ENCODE measurements around the gene SLC35A1. TPM values are rescaled to one million over a fixed set of nuclear protein-coding genes. Genes with fewer than 3 reads are reported as not detected.

The SLC35A1 gene
- total and polyA plus RNA-seq, 5 donors = 13.1 to 18.0 (median 16.8) TPM

GRCh38 chr6:87553159-87553765 lies 80.5 kb downstream of the SLC35A1 start:
- no peaks in the 10 kb centered on the region for H3K9me3 ChIP-seq (ENCODE audit: control insufficient read depth, low read length)
- no peak for DNase-seq
- no peak overlapping the region for H3K4me3 ChIP-seq (ENCODE audit: low read length)
- no peak for ATAC-seq
- H3K27ac ChIP-seq (ENCODE audit: low read length) = no peak overlapping the region
- intact Hi-C loops (cut with DNase I) = no loop called here
- H3K4me1 ChIP-seq (ENCODE audit: control insufficient read depth, insufficient read depth, low read length) = no peaks in the 10 kb centered on the region
- 92% methylated on average over 4 of the region's 4 CpGs for WGBS
- no peaks in the 10 kb centered on the region for H3K27me3 ChIP-seq (ENCODE audit: control insufficient read depth, insufficient read depth)

- intact Hi-C loops (cut with DNase I) = no loop called here
- H3K4me1 ChIP-seq (ENCODE audit: control insufficient read depth, insufficient read depth, low read length) = no peaks in the 10 kb centered on the region
- DNase-seq (no peak), ATAC-seq (no peak)
- no peaks in the 10 kb centered on the region for H3K27me3 ChIP-seq (ENCODE audit: control insufficient read depth, insufficient read depth)
- no peak overlapping the region for H3K27ac ChIP-seq (ENCODE audit: low read length)
- no peaks in the 10 kb centered on the region for H3K9me3 ChIP-seq (ENCODE audit: control insufficient read depth, low read length)
- H3K4me3 ChIP-seq (ENCODE audit: low read length) = no peak overlapping the region
Measured at GRCh38 chr6:87555506-87555905, 82.7 kb downstream of the SLC35A1 start.

GRCh38 chr6:87558446-87558845 lies 85.7 kb downstream of the SLC35A1 start:
- Histone ChIP-seq H3K27ac (ENCODE audit: low read length) (no peak overlapping the region), H3K4me3 (ENCODE audit: low read length) (no peak overlapping the region), H3K9me3 (ENCODE audit: control insufficient read depth, low read length) (no peaks in the 10 kb centered on the region), H3K27me3 (ENCODE audit: control insufficient read depth, insufficient read depth) (no peaks in the 10 kb centered on the region), H3K4me1 (ENCODE audit: control insufficient read depth, insufficient read depth, low read length) (no peaks in the 10 kb centered on the region)
- intact Hi-C loops (cut with DNase I) = no loop called here
- no peak for DNase-seq
- ATAC-seq = no peak

- WGBS = 72% methylated on average over 1 of the region's 1 CpG
- intact Hi-C loops (cut with DNase I) = no loop called here
- Histone ChIP-seq H3K27me3 (ENCODE audit: control insufficient read depth, insufficient read depth) (no peaks in the 10 kb centered on the region), H3K4me1 (ENCODE audit: control insufficient read depth, insufficient read depth, low read length) (peaks cover 2% of the 10 kb centered on the region), H3K4me3 (ENCODE audit: low read length) (no peak overlapping the region), H3K27ac (ENCODE audit: low read length) (no peak overlapping the region), H3K9me3 (ENCODE audit: control insufficient read depth, low read length) (no peaks in the 10 kb centered on the region)
- no peak for ATAC-seq
- DNase-seq = no peak
Measured at GRCh38 chr6:87561017-87561416, 88.2 kb downstream of the SLC35A1 start.

Other genes starting within 250 kb of the SLC35A1 start
- 10 to 100 TPM; 10.6 to 21.7 (median 16.5) TPM for gene SMIM8, start 150.4 kb upstream of the SLC35A1 start, total RNA-seq
- 11.3 TPM for gene SMIM8, start 150.4 kb upstream of the SLC35A1 start, polyA plus RNA-seq
- not detected for gene GJB7, start 143.7 kb upstream of the SLC35A1 start, total RNA-seq
- not detected for gene GJB7, start 143.7 kb upstream of the SLC35A1 start, polyA plus RNA-seq
- gene C6orf163, start 128.2 kb upstream of the SLC35A1 start, total RNA-seq = 1 to 10 TPM; 2.0 to 4.3 (median 2.5) TPM
- 1.6 TPM for gene C6orf163, start 128.2 kb upstream of the SLC35A1 start, polyA plus RNA-seq
- under 1 TPM in 3 of 4 donors, not detected in 1; 0.31 to 0.60 (median 0.50) TPM for gene CFAP206, start 65.0 kb upstream of the SLC35A1 start, total RNA-seq
- gene CFAP206, start 65.0 kb upstream of the SLC35A1 start, polyA plus RNA-seq = 0.14 TPM
- 10 to 100 TPM; 18.0 to 26.0 (median 21.0) TPM for gene RARS2, start 117.0 kb downstream of the SLC35A1 start, total RNA-seq
- 14.5 TPM for gene RARS2, start 117.0 kb downstream of the SLC35A1 start, polyA plus RNA-seq
- 10 to 100 TPM; 18.4 to 23.2 (median 20.4) TPM for gene ORC3, start 117.2 kb downstream of the SLC35A1 start, total RNA-seq
- 20.9 TPM for gene ORC3, start 117.2 kb downstream of the SLC35A1 start, polyA plus RNA-seq
- gene AKIRIN2, start 229.3 kb downstream of the SLC35A1 start, total RNA-seq = 10 to 100 TPM; 34.4 to 39.7 (median 37.8) TPM
- 32.6 TPM for gene AKIRIN2, start 229.3 kb downstream of the SLC35A1 start, polyA plus RNA-seq